HUDEP-2 (cell line): ENCODE data around the gene PCMTD2.
A peak's percentile ranks its signal among the peaks of the same experiment; 100 is the strongest.

ENCODE experiments used
- DNase-seq, 76 experiments: peaks; one replicate each; lab custom pipeline; 2025; ENCODE audit not compliant: unreplicated experiment in 76 of 76; lab: John Stamatoyannopoulos, UW

PCMTD2 gene

DNA sequence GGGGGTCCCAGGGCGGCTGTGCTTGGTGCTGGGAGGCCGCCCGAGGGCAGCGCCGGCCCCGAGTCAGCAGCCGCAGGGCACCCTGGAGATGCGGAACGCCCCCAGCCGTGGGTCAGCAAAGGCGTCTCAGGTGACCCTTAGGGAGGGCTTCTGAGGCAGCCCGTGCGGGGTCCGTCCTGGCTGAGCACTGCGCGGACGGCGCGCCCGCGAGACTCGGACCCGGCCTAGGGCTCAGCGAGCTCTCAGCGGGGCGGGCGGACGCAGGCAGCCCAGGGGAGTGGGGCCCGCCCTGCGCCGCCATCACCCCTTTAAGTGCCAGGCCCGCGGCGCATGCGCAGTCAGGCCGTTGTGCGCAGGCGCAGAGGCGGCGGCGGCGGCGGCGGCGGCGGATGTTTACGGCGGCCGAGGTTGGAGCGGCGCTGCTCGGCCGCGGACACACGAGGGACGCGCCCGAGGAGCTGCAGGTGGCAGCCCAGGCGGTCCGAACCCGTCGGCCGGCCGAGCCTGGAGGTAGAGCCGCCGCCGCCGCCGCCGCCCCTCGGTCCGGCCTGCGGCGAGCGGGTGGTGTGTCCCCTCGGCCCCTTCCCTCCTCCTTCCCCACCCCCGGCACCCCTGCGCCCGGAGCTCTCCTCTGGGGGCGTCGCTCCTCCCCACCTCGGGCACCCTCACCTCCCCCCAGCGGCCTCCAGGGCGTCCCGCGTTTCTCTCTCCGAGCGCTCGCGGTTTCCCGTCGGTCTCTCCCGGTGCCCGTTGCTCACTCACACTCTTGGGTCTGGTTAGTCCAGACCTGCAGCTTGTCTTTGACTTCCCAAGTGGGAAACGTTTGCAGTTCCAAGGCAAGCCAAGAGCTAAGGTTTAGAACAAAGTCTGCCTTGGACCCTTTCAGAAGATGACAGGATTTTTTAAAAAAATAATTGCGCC lies at the start of gene PCMTD2:
Gene PCMTD2 (plus strand): TSS at position 388 of the 921 bp plus-strand sequence. CDS start 4,218 bp downstream, outside the sequence.
- peak in 73 of 76 experiments; percentile 10 to 87 (median 71) for DNase-seq

DNA sequence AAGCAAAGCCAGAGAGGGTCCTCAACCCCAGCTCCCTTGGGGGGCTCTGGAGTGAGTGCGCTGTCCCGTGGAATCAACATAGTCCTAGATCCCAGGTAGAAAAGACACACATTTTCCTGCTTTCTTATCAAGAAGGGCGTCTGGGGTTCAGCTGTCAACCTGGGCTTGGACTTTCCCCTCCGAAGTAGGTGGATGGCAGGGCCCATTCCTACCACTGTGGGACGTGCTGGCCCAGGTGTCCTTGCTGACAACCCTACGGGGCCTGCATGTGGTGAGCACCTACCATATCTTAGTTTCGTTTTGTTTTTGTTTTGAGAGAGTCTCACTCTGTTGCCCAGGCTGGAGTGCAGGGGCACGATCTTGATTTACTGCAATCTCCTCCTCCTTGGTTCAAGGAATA lies 48.9 kb upstream of the PCMTD2 start:
- no peak for DNase-seq

DNA sequence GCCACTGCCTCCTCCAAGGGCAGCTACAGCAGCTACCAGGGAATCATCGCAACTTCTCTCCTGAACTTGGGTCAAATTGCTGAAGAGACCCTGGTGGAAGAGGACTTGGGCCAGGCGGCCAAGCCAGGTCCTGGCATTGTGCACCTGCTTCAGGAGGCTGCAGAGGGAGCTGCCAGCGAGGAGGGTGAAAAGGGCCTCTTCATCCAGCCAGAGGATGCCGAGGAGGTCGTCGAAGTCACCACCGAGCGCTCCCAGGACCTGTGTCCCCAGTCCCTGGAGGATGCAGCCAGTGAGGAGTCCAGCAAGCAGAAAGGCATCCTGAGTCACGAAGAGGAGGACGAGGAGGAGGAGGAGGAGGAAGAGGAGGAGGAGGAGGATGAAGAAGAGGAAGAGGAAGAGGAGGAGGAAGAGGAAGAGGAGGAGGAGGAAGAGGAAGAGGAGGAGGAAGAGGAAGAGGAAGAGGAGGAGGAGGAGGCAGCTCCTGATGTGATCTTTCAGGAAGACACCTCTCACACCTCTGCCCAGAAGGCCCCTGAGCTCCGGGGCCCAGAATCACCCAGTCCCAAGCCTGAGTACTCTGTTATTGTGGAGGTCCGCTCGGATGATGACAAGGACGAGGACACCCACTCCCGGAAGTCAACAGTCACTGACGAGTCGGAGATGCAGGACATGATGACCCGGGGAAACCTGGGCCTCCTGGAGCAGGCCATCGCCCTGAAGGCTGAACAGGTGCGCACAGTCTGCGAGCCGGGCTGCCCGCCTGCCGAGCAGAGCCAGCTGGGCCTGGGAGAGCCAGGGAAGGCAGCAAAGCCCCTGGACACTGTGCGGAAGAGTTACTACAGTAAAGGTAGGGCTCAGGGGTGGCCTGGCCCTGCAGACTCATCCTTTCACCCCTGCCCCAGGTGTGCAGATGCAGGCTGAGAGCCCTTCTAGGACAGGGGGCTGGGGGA lies 47.6 kb upstream of the PCMTD2 start:
- no peak for DNase-seq

DNA sequence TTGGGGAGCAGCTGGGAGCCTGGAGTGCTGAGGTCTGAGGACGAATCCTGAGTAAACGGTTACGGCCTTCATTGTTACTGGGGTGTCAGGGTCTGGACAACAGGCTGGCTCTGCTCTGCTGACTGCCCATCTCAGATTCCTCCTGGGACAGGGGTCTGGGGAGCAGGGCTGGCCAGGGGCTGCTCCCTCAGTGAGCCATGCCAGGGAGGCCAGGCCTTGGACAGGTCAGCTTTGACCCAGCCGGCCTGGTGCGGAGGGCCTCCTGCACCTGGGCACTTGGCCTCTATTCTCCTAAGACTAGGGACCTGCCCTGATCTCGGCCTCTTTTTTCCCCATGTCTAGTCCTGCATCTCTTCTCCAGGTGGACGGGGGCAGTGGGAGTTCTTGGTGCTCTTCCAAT lies 46.4 kb upstream of the PCMTD2 start:
- no peak for DNase-seq

DNA sequence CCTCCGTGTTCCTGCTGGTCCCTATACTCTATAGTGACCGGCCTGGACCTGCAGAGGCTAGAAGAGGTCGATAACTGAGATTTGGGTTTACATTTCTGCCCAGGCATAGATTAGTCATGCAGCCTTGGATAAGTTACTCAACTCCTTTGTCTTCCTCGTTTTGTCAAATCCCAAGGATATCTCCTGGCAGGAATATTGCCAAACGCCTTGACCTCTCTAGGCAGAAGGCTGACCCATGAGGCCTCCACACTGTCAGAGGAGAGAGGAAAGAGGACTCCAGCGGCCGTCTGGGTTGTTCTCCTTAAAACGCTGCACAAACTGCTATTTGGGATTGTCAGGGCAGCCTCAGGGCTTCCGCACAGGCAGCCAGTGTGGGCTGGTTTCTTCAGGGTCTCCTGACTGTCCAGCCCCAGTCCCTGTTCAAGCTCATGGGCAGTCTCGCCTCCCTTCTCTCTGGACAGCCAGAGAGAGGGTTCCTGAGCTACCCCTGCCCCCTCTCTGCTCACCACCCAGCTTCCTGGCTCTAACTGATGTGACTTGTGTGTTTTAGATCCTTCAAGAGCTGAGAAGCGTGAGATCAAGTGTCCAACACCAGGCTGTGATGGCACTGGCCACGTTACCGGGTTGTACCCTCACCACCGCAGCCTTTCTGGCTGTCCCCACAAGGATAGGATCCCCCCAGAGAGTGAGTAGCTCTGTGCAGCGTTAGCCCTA lies 44.7 kb upstream of the PCMTD2 start:
- no peak for DNase-seq

DNA sequence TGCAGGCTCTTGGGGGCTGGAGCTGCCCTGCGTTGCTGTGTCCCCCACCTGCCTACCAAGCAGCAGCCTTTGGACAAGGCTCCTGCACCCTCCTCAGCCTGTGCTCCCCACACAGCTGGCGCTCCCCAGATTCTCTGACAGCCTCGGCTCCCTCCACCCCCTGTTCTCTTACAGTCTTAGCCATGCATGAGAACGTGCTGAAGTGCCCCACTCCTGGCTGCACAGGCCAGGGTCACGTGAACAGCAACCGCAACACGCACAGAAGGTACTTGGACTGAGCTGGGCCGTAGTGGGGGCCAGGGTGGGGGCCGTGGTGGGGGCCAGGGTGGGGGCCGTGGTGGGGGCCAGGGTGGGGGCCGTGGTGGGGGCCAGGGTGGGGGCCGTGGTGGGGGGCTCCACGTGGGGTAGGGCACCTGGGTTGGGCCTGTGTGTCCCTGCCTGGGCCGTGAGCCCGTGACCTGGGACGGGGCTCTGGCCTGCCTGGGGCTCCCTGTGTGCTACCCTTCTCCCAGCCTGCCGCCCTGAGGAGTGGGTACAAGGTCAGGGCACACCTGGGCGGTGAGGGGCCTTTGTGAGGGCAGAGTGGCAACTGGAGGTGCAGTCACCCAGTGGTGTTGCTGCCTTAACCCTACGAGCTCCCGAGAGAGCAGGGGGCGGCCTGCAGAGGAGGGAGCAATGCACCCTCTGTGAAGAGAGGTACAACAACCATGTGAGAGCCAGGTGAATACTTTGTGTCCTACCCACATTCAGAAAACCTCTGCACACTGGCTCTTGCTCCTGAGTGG lies 43.5 kb upstream of the PCMTD2 start:
- DNase-seq = no peak

DNA sequence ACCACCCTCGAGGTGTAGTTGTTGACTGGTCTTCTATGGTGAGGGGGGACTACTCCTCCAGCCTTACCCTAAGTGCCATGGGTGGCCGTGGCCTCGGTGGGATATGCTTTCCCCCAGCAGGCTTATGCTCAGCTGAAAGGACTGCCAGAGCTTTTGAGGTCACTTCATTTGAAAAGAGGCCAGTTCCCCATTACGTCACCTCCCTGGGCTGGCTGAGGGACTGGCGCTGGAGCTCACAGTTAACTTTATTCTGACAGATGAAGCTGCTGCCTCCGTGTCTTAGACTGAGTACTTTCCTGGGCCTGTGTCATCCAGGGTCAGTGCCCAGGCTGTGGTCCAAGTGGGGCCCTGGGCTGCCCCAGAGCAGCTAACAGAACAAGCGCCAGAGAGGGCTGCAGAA lies 42.8 kb upstream of the PCMTD2 start:
- DNase-seq = peak in 1 of 76 experiments; percentile 22

DNA sequence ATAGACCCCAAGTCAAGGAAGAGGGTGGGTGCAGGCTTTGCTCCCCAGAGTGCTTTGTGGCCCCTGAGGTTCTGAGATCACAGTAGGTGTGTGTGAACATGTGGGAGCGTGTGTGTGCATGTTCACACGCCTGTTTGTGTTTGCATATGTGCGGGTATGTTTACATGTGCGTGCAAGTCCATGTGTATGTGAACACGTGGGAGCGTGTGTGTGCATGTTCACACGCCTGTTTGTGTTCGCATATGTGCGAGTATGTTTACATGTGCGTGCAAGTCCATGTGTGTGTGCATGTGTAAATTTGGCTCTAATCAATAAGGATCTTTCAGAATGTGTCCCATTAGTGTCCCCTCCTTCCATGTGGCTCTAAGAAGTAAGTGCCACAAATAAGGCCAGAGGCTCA lies 41.4 kb upstream of the PCMTD2 start:
- no peak for DNase-seq

DNA sequence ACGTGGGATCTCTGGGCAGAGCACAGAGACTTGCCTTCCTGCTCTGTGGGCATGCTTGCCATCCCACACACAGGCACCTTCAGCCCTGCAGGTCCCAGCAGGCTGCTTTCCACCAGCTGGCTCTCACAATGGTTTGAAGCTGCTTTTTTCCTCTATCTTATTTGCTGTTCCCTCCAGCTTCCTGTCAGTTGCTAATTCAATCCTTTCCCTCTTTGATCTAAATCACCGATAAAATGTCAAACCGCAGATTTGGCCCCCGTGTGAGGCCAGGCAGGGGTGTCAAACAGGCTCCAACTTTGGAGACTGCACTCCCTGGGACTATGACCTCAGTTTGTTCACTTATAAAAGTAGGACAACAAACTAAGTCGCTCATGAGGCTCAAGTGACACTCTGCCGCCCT lies 40.6 kb upstream of the PCMTD2 start:
- no peak for DNase-seq

DNA sequence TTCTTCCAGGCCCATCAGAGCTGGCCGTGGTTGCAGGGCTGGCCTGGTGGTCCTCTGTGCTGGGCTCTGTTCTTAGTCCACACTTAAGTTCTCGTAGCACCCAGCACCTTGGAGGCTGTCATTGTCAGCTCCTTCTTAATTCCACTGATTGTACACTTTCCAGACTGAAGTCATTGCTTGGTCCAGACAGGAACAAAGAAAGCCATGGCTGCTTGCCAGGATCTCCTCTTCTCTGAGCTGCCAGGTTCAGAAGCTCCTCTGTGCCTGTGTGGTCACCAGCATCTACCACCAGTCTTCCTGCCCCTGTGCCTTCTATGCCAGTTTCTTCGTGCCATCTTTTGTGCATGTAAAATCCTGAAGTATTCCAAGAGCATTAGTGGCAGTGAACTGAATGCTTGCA lies 39.5 kb upstream of the PCMTD2 start:
- no peak for DNase-seq

DNA sequence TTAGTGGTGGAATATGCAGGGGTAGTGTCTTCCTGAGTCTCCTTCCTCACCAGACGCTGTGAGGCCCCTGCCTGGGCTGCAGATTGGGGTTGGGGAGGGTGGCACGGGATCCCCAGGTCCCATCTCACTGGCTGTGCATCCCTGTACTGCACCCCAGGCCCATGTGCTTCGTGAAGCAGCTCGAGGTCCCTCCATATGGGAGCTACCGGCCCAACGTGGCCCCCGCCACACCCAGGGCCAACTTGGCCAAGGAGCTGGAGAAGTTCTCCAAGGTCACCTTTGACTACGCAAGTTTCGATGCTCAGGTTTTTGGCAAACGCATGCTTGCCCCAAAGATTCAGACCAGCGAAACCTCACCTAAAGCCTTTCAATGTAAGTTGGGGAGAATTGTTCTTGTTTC lies 38.6 kb upstream of the PCMTD2 start:
- no peak for DNase-seq

DNA sequence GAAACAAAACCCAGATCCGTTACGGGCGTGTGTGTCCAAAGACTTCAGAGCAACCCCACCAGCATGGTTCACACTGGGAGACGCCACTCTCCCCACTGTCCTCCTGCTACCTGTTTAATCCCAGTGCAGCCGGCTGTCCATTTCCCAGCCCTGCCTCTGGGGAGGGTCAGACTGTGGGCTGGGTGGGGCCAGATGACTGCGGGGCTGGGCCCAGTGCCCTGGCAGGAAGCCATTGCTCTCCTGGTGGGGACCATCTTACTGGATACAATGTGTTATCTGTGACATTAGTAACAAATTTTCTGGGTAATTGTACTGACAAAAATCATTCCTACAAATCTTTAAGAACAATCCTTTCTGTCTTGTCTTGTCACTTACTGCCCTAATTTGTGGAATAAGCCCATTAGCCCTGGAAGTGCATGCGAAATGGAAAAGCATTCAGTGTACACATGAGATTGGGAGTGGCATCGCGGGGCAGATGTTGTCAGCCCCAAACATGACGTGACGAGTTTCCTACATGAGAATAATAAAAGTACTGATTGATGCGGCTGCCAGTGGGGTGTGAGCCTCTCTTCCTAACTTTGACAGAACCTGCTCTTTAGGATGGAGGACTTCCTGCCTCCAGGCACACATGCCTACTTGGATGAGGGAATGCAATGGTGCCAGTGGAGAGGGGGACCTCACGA lies 37.9 kb upstream of the PCMTD2 start:
- DNase-seq = peak in 25 of 76 experiments; percentile 2 to 53 (median 17)

DNA sequence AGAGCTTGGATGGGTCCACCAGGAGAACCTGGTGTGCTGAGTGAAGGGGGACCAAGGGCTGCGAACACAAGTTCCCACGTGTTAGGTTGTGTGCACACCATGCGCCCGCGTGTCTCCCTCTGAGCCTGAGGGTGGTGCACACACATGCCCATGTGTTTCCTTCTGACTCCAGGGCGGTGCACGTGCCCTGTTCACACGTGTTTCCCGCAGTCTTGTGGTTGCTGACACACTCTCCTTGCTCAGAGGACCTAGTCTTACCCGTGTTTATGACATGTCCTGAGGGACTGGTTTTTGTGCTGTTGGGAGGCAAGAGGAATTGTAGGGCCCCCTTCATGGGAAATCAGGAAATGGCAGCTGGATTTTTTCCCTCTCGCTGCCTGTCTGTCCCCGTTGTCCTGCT lies 36.3 kb upstream of the PCMTD2 start:
- DNase-seq = no peak

DNA sequence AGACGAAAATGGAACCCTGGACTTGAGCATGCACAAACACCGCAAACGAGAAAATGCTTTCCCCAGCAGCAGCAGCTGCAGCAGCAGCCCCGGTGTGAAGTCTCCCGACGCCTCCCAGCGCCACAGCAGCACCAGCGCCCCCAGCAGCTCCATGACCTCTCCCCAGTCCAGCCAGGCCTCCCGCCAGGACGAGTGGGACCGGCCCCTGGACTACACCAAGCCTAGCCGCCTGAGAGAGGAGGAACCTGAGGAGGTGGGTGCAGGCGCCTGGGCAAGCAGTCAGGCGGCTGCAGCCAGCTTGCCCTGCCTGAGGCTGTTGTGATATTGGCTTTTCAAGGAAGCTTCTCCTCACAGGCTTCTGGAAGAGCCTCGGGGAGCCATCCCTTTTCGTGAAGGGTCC lies 35.8 kb upstream of the PCMTD2 start:
- DNase-seq = no peak

DNA sequence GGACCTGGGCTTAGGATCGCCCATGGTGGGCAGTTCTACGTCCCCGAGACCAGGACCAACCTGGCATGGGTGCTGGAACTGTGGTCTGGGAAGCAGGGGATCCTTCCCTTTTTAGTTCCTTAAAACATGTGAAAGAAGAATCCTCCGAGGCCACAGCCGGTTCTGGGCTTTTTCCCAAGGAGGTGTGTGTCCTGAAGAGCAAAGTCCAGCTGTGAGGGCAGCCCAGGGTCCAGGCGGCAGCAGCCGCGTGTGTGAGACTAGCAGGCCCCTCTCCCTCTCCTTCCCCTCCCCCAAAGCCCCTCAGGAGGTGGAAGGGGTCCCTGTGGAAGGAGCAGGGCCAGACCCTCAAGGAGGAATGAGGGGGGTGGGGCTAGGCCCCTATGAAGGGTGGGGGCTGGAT lies 35.1 kb upstream of the PCMTD2 start:
- no peak for DNase-seq

DNA sequence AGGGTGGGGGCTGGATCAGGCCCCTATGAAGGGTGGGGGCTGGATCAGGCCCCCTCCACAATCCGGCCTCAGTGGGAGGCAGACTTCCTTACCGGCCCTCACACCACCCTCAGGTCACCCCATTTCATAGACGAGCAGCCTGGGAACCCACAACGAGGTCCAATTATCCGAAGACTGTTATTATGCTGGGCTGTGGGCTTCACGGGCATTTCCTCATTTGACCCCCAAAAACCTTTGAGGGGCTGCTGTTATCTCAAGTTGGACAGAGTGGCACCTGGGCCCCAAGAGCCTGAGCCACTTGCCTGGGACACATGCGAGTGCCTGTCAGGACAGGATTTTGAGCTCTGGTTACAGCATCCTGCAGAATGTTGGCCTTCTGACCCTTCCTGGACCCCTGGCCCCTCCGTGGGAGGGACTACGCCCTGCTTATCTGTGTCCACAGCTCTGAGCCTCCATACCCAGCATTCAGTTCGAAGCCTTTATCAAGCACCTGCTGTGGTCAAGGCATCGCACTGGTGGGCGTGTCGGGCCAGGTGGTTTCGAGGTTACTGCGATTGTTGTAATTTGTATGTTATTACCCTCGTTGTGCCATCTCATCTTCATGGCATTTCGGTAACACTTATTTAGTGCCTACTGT lies 34.5 kb upstream of the PCMTD2 start:
- peak in 50 of 76 experiments; percentile 4 to 70 (median 30) for DNase-seq

DNA sequence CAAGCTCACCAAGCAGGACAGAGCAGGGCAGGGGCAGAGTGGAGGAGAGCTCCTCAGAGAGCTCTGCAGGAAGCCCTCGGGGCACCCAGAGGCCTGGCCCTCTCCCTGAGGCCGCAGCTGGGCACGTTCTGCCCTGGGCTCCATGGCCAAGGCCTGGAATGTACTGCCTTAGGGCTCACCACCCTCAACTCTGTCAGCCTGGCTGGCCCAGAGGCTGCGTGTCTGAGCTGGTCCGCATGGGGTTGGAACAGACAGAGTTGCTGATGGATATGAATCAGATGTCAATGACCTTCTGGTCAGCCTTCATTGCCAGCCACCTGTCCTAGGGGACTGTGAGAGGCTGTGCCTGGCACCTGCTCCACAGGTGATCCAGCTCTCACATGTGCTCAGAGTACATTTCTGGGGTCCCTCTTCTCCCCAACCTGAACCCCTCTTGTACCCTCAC lies 33.2 kb upstream of the PCMTD2 start:
- DNase-seq = no peak

DNA sequence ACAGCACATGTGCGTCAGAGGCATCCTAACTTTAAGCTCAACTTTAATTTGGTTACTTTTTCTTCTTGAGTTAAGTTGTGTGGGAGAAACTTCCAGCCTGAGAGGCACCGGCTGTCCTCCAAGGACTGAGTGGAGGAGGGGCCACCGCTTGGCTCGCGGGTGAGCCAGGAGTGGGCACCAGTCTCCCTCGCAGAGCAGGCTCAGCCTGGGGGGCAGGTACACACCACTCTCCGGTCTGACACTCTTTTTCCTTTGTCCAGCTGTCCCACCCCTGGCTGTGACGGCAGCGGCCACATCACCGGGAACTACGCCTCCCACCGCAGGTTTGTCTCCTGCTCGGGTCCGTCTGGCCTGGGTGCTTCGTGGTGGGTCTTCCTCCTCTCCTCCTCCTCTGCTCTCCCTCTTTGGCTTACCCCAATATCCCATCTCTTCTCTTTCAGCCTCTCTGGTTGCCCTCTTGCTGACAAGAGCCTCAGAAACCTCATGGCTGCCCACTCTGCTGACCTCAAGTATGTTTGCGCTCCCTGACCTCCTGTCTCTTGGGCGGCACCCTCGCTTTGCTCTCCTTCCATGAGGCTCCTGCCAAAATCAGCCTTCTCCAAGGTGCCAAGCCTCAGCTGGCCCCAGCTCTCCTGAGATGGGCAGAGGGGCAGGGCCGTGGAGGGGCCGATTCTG lies 32.6 kb upstream of the PCMTD2 start:
- DNase-seq = no peak
